Measurements from ENCODE around the gene PACC1.

Gene PACC1

DNA sequence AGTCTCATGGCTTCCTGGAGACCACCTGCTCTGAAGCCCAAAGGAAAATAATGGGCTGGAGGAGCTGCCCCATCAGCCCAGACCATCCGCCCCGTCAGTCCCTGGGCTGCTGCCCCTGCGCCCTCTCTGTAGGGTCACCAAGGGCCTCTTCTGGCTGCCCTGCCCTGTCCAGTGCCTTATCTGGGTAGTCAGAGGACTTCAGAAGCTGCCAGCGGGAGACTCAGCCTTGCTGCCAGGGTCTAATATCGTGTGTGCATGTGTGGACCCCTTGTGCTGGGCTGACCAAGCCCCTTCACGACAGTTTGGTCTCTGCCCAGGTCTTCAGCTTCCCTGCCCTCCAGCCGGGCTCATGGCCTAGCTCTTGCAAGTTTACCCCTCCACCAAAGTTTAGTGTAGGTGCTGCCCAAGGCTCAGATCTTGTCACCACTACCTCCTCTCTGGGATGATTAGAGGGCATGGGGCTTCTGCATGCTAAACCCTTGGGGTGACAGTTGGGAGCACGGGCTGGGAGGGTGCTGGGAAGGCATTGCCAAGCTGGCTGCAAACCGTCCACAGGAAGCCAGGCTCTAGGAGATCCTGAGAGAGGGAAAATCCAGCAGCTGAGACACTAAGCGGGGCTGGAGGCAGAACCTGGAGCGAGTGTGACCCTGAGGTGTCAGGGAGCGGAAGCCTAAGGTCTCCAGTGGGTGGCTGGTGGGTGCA is 38.6 kb upstream of the PACC1 start:
- POLR2A ChIA-PET: interaction anchor here (0.5 kb wide), 1 partner anchor 379 kb away, joined by 5 read pairs; no protein-coding TSS in a partner anchor
- TF ChIP-seq ZNF621 (tag by site-specific recombination; IDR thresholded peaks at IDR 0.05): no peak
- TF ChIP-seq, protein P1, sequence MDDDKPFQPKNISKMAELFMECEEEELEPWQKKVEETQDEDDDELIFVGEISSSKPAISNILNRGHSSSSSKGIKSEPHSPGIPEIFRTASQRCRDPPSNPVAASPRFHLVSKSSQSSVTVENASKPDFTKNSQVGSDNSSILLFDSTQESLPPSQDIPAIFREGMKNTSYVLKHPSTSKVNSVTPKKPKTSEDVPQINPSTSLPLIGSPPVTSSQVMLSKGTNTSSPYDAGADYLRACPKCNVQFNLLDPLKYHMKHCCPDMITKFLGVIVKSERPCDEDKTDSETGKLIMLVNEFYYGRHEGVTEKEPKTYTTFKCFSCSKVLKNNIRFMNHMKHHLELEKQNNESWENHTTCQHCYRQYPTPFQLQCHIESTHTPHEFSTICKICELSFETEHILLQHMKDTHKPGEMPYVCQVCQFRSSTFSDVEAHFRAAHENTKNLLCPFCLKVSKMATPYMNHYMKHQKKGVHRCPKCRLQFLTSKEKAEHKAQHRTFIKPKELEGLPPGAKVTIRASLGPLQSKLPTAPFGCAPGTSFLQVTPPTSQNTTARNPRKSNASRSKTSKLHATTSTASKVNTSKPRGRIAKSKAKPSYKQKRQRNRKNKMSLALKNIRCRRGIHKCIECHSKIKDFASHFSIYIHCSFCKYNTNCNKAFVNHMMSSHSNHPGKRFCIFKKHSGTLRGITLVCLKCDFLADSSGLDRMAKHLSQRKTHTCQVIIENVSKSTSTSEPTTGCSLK (tag by site-specific recombination; IDR thresholded peaks at IDR 0.05): no peak
- TF ChIP-seq TCF7L2 (IDR thresholded peaks at IDR 0.05; ENCODE audit: borderline replicate concordance, low read depth, low read length): no peak
- TF ChIP-seq ZNF133 (tag by site-specific recombination; IDR thresholded peaks at IDR 0.05): no peak
- no peak for TF ChIP-seq ZNF510 (tag by site-specific recombination; IDR thresholded peaks at IDR 0.05; ENCODE audit: insufficient replicate concordance)
- TF ChIP-seq ZEB2 (tag by site-specific recombination; IDR thresholded peaks at IDR 0.05): no peak
- TF ChIP-seq, protein P2, sequence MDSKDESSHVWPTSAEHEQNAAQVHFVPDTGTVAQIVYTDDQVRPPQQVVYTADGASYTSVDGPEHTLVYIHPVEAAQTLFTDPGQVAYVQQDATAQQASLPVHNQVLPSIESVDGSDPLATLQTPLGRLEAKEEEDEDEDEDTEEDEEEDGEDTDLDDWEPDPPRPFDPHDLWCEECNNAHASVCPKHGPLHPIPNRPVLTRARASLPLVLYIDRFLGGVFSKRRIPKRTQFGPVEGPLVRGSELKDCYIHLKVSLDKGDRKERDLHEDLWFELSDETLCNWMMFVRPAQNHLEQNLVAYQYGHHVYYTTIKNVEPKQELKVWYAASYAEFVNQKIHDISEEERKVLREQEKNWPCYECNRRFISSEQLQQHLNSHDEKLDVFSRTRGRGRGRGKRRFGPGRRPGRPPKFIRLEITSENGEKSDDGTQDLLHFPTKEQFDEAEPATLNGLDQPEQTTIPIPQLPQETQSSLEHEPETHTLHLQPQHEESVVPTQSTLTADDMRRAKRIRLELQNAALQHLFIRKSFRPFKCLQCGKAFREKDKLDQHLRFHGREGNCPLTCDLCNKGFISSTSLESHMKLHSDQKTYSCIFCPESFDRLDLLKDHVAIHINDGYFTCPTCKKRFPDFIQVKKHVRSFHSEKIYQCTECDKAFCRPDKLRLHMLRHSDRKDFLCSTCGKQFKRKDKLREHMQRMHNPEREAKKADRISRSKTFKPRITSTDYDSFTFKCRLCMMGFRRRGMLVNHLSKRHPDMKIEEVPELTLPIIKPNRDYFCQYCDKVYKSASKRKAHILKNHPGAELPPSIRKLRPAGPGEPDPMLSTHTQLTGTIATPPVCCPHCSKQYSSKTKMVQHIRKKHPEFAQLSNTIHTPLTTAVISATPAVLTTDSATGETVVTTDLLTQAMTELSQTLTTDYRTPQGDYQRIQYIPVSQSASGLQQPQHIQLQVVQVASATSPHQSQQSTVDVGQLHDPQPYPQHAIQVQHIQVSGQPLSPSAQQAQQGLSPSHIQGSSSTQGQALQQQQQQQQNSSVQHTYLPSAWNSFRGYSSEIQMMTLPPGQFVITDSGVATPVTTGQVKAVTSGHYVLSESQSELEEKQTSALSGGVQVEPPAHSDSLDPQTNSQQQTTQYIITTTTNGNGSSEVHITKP (tag by site-specific recombination; IDR thresholded peaks at IDR 0.05): no peak
- TF ChIP-seq, protein P3, sequence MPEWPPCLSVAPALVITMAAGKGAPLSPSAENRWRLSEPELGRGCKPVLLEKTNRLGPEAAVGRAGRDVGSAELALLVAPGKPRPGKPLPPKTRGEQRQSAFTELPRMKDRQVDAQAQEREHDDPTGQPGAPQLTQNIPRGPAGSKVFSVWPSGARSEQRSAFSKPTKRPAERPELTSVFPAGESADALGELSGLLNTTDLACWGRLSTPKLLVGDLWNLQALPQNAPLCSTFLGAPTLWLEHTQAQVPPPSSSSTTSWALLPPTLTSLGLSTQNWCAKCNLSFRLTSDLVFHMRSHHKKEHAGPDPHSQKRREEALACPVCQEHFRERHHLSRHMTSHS (tag by site-specific recombination; IDR thresholded peaks at IDR 0.05): no peak
- TF ChIP-seq ZNF146 (tag by site-specific recombination; IDR thresholded peaks at IDR 0.05): no peak
- no peak for TF ChIP-seq ZNF404 (tag by site-specific recombination; IDR thresholded peaks at IDR 0.05)
- no peak for TF ChIP-seq ZNF600 (tag by site-specific recombination; IDR thresholded peaks at IDR 0.05)
- Histone ChIP-seq H3K4me1 (ENCODE audit: control insufficient read depth, insufficient read depth, low read length) (no peaks in the 10 kb centered on the region), H3K9me3 (ENCODE audit: control insufficient read depth, insufficient read depth, low read depth, low read length) (no peaks in the 10 kb centered on the region), H3K4me3 (ENCODE audit: low read depth, low read length) (no peak overlapping the region), H3K36me3 (ENCODE audit: control insufficient read depth in 2 of 2, insufficient read depth in 1 of 2, low read length in 2 of 2) (no peaks in the 10 kb centered on the region), H3K27ac (ENCODE audit: extremely low read depth, low read depth, low read length) (no peak overlapping the region)
- CTCF ChIA-PET: interaction anchor here (0.5 to 3.5 kb wide), 10 partner anchors 27 to 775 kb away, joined by 3 to 16 read pairs (median 3); no protein-coding TSS in a partner anchor

DNA sequence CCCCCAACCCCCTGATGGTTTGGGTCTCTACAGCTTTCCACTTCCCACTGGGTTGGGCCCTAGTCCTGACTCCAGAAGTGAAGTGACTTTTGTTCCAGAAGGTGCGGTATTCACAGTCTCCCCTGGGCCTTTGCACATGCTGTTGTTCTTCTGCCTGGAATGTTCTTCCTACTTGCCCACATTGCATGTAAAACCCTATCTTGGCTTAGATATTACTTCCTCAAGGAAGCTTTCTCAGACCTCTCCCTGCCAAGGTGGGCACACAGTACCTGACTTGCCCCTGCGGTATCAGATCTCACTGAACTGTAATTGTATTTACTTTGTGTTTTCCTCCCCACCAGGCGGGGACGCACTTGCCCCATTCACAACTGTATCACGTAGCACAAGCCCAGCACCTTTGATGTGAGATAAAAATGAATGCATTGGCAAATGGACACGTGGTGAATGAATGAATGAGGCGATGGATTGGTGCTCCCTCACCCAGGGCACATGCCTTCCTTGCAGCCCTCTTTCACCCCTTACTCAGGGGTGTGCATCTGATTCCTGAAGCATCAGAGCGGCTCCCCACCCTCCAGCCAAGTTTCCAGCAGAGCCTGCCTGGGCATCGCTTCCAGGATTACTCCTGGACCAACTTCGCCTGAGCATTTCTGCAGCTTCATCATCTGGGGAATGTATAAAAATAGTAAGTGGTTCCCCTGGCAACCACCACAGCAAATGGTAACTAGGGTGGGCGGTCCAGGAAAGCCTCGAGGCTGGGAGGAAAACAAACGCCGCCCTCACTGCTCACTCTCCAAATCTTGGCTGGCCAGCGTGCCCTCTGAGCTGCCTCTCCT is 37.9 kb upstream of the PACC1 start:
- no peak overlapping the region for H3K4me3 ChIP-seq (ENCODE audit: low read depth, low read length)
- no peak overlapping the region for H3K27ac ChIP-seq (ENCODE audit: extremely low read depth, low read depth, low read length)
- CTCF ChIA-PET: interaction anchor here (0.7 to 3.5 kb wide), 6 partner anchors 26 to 775 kb away, joined by 3 to 16 read pairs (median 3); no protein-coding TSS in a partner anchor
- no peaks in the 10 kb centered on the region for H3K9me3 ChIP-seq (ENCODE audit: control insufficient read depth, insufficient read depth, low read depth, low read length)
- H3K36me3 ChIP-seq (ENCODE audit: control insufficient read depth in 2 of 2, insufficient read depth in 1 of 2, low read length in 2 of 2): no peaks in the 10 kb centered on the region
- no peaks in the 10 kb centered on the region for H3K4me1 ChIP-seq (ENCODE audit: control insufficient read depth, insufficient read depth, low read length)
- TF ChIP-seq, protein P4, sequence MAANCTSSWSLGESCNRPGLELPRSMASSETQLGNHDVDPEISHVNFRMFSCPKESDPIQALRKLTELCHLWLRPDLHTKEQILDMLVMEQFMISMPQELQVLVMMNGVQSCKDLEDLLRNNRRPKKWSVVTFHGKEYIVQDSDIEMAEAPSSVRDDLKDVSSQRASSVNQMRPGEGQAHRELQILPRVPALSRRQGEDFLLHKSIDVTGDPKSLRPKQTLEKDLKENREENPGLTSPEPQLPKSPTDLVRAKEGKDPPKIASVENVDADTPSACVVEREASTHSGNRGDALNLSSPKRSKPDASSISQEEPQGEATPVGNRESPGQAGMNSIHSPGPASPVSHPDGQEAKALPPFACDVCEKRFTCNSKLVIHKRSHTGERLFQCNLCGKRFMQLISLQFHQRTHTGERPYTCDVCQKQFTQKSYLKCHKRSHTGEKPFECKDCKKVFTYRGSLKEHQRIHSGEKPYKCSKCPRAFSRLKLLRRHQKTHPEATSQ (tag by site-specific recombination; IDR thresholded peaks at IDR 0.05): no peak
- TF ChIP-seq, protein P3 (tag by site-specific recombination; IDR thresholded peaks at IDR 0.05): no peak
- TF ChIP-seq ZNF623 (tag by site-specific recombination; IDR thresholded peaks at IDR 0.05) (peak; percentile 91), MZF1 (tag by site-specific recombination; IDR thresholded peaks at IDR 0.05; ENCODE audit: borderline replicate concordance) (no peak)
- POLR2A ChIA-PET: no interaction called here

All from HEK293 (cell line).